ENCODE results near the gene NPEPL1.
A peak's percentile ranks its signal among the peaks of the same experiment; 100 is the strongest.
"Not testable (repeated sequence)": the region's sequence is repeated elsewhere in the genome, so short reads cannot be mapped to it uniquely, and the experiment has no call there.

NPEPL1 gene, protein sequence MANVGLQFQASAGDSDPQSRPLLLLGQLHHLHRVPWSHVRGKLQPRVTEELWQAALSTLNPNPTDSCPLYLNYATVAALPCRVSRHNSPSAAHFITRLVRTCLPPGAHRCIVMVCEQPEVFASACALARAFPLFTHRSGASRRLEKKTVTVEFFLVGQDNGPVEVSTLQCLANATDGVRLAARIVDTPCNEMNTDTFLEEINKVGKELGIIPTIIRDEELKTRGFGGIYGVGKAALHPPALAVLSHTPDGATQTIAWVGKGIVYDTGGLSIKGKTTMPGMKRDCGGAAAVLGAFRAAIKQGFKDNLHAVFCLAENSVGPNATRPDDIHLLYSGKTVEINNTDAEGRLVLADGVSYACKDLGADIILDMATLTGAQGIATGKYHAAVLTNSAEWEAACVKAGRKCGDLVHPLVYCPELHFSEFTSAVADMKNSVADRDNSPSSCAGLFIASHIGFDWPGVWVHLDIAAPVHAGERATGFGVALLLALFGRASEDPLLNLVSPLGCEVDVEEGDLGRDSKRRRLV
- 8.4 to 21.7 (median 17.1) reads per million in 4 experiments for total RNA-seq

DNA sequence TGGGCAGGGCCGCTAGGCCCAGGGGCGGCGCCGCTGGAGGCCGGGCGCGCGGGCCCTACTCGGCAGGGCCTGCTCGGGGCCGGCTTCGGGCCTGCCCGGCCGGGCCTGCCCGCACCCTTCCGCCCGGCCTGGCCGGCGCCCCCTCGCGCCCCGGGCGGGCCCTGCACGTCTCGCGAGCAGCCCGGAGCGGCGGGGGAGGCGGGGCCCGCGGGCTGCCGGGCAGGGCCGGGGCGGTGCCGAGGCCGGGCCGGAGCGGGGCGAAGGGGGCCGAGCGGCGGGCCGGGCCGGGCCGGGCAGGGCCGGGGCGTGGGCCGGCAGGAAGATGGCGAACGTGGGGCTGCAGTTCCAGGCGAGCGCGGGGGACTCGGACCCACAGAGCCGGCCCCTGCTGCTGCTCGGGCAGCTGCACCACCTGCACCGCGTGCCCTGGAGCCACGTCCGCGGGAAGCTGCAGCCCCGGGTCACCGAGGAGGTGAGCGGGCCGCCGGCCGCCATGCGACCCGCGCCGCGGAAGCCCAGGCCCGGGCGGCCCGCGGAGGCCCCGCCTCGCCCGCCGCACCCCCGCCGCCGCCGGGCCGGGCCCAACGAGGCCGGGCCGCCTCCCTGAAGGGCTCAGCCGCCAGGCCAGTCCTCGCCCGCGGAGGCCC lies at the start of gene NPEPL1:
NPEPL1 (plus strand) TSS at position 222 of the 647 bp plus-strand sequence; CDS start at position 323, 101 bp downstream.
- peak; percentile 32 for DNase-seq

DNA sequence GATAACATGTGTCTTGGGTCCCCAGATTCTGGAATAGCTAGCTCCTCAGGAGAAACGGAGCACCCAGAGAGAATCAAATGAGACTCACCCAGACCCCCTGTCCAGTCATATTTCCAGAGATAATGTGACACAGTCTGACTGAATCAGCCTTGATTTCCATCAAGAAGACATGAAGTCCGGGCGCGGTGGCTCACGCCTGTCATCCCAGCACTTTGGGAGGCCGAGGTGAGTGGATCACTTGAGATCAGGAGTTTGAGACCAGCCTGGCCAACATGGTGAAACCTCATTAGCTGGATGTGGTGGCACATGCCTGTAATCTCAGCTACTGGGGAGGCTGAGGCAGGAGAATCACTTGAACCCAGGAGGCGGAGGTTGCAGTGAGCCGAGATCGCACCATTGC lies 49.7 kb upstream of the NPEPL1 start:
- DNase-seq = not testable (repeated sequence)

DNA sequence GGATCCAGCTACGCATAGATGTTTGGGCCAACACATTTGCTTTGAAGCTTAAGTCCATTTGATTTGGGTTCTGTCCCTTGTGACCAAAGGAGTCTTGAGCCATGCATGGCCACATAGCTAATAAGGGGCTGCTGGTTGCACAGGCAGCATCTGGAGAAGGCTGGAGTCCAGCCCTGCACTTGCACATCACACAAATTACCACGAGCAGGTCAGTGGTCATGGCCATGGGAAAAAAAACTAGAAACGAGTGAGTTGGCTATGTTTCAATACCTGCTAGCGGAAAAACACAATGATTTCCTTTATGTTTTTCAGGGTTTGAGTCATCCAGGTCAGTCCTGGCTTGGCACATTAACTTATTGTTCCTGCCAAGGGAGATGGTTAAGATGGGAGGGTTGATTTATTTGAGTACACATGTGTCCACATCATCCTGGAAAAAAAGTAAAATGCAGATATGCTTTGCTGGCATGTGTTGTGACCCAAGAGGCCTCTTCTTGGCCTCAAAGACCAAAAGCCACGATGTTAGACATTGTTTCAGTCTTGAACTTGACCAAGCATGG lies 47.1 kb upstream of the NPEPL1 start:
- no peak for DNase-seq

DNA sequence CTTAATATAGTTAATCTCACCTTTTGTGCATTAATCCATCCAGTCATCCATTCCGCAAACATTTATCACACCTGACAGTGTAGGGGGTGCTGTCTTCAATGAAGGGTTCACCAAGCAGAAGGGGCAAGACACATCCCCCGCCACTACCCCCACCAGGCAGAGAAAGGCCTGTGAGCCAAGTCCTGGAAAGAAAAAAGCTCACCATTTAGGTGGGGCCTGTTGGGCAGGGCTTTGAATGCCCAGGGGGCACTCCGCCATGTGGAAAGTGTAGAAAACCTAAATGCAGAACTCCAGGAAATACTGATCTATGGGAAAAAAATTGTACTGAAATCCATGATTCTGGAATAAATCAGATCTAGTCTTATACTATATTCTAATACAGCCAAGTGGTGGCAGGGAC lies 46.3 kb upstream of the NPEPL1 start:
- DNase-seq = no peak

DNA sequence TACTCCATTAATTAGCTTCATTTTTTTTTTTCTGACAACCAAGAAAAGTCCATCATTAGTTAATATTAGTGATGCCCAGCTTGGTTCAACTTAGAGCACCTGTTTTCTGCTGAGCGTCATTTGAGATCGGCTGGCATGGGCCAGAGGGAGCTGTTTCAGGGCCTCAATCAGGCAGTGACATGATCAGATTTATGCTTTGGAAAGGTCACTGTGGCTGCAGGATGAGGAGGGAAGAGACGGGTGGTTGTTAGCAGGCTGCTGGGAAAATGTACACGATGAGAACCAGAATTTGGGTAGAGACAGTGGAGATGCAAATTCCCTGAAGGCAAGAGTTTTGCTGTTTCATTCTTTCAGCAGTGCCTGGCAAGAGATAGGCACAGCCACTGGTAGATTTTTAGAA lies 45.9 kb upstream of the NPEPL1 start:
- DNase-seq = no peak

DNA sequence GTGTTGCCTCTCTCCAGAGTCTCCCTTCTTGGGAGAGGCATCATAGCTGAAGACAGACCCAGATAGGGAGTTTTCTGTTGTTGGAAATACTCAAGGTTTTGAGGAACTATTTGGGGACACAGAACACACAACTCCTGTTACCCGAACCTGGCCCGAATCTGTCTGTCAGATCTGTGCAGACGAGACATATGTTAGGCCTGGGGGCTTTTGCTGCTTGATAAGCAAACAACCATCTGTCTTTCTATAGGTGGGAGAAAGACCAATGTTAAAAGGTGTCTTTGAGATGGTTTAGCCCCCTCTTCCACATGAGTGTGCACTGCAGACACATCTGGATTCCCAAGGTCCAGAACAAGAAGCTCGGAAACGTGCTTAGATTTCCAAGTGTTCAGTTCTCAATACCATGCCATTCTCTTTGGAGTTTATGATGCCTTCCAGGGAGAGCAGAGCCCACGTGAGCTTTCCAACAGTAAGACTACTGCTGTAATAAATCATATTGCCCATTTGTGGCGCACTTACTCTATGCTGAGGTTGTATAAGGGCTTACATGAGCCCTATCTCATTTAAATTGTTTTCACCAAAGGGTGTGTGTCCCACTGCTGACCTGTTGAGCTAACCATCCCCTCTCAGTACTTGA lies 45.3 kb upstream of the NPEPL1 start:
- no peak for DNase-seq

DNA sequence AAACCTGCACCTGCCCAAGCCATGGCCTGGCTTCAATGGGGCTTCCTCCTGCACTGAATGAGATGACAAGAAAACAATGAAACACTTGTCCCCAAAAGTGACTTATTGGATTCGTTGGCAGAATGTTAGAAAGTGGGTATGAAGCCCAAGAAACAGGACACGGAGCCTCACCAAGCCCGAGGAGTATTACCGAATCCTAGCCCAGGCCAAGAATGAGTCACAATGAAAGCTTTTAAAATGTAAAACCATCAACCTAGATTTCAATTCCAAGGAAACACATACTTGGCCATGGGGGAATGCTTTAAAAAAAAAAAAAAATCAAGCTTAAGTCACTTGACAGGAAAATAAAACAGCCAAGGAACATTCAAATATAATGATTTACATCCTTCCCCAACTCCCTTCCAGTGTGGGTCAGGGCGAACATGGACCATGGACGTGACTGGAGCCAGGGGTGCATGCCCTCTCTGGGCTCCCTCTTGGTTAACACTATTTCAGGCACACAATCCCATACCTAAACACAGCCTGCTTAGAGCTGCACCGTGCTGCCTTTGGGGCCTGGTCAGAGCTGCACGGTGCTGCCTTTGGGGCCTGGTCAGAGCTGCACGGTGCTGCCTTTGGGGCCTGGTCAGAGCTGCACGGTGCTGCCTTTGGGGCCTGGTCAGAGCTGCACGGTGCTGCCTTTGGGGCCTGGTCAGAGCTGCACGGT lies 44.7 kb upstream of the NPEPL1 start:
- no peak for DNase-seq

DNA sequence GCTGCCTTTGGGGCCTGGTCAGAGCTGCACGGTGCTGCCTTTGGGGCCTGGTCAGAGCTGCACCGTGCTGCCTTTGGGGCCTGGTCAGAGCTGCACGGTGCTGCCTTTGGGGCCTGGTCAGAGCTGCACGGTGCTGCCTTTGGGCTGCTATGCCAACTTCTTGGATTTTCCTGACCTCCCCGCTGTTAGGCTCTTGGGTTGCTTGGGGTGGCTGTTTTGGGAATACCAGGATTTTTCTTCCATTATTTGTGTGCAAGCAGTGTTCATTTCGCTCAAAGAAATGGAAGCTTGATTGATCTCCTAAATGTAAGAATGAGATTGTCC lies 44.1 kb upstream of the NPEPL1 start:
- not testable (repeated sequence) for DNase-seq

DNA sequence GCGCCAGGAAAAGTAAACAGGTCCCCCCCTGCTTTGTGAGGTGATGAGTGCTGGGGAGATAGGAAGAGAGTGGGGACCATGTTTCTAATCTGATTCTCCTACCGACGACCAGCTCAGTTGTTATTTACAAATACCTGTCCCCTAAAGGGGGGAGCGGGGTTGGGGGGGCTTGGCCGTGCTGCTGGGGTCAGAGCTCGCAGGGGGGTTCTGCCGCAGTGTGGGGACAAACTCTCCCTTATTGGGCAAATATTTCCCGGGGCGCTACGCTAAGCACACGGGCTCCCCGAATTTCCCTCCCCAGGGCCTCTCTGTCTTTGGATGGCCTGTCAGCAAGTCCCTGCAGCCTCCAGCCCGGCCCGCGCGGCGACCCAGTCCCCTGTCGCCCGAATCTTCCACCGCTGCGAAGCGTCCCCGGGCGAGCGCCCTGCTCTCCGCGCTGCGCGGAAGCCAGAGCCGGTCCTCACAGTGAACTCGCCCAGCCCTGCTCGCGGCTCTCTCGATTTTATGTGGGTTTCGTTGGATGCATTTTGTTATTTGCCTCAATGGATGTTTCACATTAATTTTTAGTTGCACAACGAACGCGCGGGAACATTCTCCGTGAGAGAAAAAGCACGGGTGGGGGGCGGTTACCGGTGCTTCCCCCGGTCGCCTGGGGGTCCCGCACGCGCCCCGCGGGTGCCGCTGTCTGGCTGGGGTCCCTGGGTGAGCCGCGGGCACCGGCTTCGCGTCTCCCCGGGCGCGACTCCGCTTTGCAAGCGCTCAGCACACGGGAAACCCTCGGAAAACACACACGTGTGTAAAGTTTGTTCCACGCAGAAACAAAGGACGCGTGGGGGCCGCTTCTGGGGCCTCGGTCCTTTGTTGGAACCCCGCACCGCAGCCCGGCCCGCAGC lies 43.1 kb upstream of the NPEPL1 start:
- peak; percentile 20 for DNase-seq

DNA sequence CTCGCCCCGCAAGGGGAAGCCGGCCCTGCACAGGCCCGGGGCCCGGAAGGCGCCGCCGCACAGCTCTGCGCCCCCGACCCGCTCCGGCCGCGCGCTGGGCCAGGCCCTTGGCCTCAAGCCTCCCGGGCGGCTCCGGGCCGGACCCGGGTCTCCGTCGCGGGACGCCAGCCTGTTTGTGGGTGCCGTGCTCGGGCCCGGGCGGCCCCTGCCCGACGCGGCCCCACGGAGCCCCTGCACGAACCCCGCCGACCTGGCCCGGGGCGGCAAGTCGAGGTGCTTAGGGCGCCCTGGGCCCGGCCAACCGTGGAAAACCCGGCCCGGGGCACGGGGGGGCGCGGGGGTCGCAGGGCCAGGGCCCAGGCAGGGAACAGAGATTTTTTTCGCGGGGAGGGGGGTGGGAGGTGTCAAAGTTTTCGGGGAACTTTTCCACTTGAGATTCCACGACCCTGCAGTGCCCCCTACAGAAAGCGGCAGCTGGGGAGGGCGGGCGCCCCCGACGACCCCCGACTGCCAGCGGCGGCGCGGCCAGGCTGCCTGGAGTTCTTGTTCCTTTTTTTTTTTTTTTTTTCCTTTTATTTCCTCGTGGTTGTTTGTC lies 42.3 kb upstream of the NPEPL1 start:
- DNase-seq = peak; percentile 33

DNA sequence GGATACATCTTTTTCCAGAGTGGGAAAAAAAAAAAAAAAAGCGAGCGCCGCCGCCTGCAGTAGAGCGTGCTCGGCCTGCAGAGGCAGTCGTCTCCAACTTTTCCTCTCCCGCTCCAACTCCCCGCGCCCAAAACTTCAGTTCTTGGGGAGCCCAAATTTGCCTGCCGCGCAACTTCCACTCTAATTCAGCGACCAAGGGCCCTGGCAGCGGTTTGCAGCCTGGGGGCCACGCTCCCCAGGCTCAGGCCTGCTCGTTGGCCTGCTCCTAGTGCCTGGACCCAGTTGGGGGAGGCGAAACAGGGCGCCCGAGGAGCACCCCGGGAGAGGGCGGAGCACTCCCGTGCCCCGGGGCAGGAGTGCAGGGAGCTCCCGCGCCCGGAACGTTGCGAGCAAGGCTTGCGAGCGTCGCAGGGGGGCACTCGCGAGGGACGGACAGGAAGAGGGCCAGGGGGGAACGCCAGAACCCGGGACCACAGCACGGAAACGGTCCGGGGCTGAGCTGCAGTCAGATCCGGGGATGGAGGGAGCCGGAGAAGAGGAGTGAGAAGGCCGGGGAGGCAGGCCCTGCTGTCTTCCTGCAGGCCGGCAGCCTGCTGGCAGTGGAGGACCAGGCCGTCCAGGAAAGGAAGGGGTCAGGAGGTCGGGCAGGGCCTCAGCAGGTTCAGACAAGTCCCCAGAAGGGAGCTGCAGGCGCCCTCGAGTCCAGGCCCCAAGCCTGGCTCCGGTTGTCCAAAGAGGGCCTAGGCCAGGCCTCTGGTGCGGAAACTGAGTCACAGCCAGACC lies 41.6 kb upstream of the NPEPL1 start, which contains the start of gene STX16:
STX16 (plus strand) TSS at position 508 of the 783 bp plus-strand sequence. CDS start 724 bp downstream, outside the sequence.
- peak; percentile 74 for DNase-seq

DNA sequence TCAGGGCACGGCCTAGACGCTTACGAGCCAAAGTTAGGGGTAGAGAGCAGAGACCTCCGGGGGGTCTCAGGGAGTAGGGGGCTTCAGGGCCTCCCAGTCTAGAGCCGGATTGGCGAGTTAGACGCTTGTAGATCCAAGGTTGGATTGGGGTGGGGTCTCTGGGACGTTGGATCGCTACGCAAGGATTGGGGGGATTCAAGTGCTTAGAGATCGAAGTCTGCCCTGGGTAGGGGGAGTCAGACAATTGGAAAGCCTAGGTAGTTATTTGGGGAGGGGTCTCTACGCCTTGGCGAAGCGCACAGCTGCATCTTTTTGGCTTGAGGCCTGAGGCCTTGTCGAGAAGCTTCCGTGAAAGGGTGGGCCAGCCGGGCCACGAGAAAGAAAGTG lies 41.0 kb upstream of the NPEPL1 start:
- no peak for DNase-seq

DNA sequence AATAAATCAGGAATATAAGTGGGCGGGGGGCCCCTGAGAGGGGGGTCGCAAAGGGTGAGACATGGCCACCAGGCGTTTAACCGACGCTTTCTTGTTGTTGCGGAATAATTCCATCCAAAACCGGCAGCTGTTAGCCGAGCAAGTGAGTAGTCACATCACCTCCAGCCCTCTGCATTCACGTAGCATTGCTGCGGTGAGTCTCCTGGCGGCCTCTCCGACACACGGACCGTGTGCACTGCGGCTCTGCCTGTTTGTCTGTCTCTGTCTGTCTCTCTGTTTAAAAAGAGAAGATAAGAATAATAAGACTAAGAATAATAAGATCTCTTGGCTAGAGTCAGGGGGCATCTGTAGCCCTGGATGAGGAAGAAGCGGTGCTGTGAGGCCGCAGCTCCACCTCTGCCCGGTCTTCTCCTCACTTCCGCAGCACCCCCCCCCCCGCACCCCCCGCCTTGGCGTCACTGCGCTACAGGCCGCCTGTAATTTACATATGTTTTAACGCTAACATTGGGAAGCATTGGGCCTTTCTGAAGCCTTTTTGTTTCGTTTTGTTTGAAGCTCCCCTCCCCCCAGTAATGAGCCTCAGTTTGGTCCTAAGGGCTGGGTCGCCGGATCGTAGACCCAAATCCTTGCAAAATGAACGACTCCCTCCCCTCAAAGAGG lies 40.5 kb upstream of the NPEPL1 start:
- peak; percentile 83 for DNase-seq

DNA sequence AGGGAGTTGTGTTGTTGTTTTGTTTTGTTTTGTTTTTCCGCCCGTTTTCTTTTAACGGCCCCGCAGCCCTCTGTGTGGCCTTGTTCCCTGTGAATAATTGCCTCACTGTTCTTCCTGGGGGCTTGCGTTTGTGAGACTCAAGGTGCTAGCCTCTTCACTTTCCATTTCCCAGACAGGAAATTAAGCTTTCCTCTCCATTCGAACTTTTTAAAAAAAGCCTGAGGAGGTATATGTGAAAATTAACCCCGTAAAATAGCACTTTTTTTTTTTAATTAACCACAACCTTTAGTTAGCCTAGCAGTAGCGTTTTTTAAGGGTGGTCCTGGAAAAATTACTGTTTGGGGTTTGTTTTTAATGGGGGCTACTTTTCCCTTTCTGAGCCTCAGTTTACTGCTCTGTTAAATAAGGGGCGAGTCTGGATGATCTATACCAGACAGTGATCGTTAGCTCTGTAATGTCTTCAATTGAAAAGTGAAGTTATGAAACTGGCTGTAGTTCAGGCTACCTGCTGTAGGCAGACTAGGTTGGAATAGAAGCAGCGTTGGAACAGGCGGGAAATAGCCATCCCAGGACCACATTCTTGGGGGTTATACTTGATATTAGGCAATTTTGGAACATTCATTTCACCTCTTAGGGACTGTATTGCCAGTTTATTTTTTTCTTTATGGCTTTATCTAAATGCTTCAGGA lies 39.9 kb upstream of the NPEPL1 start:
- no peak for DNase-seq

DNA sequence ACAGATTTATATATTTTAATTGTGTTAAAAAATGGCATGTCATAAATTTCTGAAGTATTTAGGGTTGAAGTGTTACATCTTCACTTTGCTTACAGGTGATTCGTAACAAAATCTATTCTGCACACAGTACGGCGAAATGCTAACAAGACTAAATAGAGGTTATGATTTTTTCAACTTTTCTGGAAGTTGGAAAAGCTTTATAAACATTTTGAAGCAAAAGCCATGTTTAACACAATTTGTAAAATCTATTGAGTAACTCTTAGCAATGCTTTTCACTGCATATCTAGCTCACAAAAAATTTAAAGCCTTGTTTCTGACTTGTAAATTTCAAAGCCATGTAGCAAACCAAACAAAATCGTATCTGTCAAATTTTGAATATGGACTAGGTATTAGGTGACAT lies 38.3 kb upstream of the NPEPL1 start:
- no peak for DNase-seq

DNA sequence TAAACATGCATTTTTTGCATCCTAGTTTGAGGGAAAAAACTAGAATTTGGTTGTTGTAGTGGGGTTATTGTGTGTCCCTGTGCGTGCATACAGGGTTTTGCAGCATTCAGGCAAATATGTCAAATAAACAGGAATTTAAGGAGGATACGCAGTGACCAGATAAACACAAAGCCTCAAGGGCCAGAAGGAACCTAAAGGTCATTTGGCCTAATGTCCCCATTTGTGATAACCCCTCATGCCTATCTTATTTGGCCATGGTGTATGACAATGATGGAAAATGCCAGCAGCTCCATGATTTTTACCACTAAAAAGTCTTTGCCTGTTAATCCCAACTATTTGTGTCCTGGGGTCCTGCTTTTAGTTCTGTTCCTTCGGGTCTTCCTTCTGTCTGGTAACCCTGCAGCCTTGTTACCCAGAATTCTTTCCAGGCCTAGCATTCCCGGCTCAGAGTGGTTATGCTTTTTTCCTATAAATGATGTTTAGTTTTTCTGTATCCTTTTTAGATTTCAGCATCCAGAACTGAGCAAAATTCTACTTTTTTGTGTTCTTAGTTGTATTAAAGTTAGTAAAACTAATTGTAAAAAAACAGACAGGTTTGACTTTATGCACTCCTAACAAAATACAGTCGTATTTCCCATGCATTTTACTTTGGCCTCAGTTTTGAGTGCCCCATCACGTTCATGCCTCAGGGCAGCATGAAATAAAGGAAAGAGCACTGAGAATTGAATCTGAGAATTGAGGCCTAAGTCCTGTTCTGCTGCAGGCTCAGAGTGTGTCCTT lies 37.1 kb upstream of the NPEPL1 start:
- no peak for DNase-seq

DNA sequence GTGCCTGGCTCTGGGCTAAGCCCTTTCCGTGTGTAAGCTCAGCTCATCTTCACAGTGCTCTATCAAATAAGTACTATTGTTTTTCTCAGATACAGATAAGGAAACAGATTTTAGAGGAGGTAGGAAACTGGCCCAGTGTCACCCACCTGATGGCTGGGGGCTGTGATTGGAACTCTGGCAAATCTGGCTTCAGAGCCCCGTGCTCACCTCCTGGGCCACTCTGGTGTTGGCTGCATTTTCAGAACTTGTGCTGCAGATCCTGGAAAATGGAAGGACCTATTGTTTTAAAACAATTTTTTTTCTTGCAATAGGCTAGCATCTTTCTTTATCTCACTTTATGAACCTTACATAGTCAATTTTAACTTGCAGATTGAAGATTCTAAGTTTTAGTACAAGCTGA lies 35.8 kb upstream of the NPEPL1 start:
- no peak for DNase-seq

DNA sequence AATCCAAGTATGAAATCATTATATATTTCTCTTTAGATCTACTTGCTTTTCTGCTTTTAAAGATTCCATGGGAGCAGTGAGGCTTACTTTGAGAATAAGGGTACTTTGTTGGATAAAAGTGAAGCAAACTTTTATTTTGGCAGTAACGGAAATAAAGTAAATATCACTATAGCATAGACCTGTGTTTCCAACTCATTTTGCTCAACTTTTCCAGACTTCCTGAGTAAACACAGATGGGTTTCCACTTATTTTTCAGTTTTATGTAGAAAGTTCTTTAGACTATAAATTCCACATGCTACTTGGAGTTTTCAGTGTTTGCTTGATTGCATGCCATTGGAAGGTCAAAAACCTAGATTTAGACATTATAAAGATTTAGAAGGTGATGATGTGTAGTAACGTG lies 35.3 kb upstream of the NPEPL1 start:
- no peak for DNase-seq
